Measurements from ENCODE around the gene PEMT.
"Not testable (repeated sequence)": the region's sequence is repeated elsewhere in the genome, so short reads cannot be mapped to it uniquely, and the experiment has no call there.

Gene PEMT

DNA sequence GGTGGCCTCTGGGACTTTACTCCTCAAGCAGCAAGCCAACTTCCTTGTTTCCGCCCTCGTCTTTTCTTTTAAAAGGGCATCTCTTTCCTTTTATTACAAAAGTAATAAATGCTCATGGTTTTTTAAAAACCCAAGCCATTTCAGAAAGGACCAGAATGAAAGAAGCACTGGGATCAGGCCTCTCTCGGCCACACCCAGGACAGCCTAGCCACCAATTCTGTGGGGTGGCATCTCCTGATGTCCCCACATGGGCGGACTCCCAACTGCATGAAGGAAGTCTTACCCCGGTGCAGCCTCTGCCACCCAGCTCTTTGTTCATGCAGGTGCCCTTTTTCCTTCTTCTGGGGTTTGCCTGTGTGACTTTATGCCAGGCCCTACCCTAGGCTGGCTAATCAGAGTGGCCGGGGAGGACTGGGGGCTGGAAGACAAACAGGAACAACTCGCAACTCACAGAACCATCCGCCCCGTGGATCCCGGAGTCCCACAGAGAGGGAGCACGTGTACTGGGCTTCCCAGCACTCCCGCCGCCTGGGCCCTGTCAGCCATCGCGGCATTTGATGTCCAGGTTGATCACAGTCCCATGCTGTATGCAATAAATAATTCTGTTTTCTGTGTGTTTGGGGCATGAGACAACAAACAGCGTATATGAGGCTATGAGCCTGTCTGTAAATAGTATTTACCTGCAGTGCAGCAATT is 92.8 kb downstream of the PEMT start:
- DNase-seq, result no peak

DNA sequence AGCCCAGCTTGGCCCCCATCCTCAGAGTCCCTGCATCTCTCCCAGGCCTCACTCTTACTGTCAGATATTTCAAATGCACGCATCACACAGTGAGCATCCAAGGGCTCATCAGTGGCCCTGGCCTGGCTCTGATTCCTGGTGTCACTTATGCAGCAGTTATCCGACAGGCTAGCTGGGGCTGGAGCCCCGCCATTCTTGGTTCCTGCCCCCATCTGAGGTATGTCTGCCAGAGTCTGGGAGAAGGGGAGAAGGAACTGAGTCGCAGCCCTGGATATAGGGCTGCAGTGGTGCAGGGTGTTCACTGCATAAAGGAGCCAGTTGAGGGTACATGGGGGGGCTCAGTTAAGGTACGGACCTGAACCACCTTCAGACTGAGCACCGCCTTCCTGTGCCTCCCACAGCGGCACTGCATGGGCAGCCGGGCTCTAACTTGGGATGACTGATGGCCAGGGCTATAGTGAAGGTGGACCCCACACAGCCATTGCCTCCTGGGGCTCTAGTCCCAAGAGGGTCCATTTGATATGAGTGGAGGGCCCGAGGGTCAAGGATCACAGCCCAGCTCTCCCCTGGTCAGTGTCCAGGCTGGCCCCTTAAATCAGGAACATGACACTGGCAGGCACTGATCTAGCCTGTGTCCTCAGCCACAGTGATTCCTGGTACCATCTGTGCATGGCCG is 93.5 kb downstream of the PEMT start:
- no peak for DNase-seq

DNA sequence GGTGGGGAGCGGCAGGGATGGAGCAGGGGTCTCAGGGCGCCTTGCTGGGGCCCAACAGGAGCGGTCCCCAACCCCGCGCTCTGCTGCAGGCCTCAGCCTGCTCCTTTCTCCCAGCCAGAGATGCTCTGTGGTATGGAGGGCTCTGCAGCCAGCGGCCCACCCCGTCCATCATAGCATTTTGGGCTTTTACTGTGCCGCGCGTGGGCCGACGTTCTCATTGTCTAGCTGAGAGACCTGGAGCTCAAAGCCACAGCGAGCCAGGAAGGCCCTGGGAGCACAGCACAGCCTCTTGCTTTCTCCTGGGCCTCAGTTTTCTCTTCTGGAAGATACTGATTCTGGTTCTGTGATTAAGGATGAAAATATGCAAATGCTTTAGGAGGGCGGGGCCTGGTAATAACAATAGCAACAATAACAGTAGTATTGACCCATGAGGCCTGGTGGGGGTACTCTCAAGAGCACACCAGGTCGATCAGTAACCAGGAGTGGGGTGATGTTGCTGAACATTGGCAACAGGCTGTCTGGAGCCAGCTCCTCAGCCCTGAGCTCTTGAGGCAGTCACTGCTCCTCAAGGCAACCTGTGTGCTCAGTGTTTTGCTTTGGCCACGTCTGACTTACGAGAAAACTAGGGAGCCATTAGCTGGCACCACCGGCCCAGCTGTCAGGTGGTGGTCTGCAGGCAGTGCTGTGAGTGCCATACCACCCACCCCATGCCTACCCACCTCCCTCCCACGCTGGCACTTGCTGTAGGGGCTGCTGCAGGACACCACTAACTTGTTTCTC is 94.3 kb downstream of the PEMT start:
- DNase-seq, result no peak

DNA sequence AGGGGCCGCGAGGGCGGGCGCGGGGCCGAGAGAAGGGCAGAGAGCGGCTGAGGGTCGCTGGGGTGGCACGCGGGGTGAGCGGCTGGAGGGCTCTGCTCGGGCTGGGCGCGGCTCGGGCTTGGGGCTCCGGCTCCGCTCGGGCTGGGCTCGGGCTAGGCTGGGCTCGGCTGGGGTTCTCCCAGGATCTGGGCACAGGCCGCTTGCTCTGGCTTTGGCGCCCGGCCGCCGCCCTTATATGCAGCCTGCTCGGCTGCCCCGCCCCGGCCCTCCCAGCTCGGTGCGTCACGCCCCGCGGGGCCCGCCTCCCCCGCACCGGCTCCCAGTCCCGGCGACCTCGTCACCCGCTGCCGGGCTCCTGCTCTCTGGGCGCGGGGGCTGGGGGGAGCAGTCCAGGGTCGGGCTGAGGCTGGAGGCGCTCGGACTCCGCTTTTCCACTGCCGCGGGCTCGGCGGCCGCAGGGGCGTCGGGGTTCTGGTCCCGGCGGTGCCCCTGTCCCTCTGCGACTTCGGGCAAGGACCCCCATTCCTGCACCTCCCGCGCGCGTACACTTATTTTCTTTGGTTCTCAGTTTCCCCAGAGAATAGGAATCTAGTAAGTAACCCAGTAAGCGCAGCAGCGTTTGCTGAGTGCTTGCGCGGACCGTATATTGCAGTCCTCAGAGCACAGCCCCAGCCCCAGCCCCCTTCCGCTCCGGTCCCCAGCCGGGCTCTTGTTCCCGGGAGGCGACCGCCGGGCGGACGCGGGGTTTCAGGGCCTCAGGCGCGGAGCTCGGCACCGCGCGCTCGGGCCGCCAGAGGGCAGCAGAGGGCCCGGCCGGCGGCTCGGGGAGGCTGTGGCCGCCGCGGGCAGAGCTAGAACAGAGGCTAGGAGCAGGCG is 95.1 kb downstream of the PEMT start, which contains the start of gene RASD1:
TSS of gene RASD1 (minus strand) at position 207 of the 876 bp plus-strand sequence. CDS start 214 bp downstream, outside the sequence.
- no peak for DNase-seq

DNA sequence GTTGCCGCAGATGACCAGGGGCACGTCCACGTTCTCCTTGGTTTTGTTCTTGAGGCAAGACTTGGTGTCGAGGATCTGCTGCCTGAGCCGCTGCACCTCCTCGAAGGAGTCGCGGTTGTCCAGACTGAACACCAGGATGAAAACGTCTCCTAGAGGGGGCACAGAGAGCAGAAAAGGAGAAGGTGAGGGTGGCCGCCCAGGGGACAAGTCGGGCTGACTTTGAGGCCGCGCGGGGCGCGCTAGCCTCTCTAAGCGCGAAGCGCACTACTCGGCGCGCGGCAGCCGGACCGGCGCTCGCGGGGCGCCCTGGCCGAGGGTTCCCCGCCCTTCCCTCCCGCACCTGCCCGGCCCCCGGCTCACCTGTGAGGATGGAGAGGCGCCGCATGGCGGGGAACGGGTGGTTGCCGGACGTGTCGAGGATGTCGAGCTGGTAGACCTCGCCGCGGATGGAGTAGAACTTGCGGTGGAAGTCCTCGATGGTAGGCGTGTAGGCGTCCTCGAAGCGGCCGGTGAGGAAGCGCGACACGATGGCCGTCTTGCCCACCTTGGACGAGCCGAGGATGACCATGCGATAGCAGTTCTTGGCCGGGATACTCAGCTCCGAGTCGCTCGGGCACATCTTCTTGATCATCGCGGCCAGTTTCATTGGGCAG is 95.8 kb downstream of the PEMT start:
- no peak for DNase-seq

DNA sequence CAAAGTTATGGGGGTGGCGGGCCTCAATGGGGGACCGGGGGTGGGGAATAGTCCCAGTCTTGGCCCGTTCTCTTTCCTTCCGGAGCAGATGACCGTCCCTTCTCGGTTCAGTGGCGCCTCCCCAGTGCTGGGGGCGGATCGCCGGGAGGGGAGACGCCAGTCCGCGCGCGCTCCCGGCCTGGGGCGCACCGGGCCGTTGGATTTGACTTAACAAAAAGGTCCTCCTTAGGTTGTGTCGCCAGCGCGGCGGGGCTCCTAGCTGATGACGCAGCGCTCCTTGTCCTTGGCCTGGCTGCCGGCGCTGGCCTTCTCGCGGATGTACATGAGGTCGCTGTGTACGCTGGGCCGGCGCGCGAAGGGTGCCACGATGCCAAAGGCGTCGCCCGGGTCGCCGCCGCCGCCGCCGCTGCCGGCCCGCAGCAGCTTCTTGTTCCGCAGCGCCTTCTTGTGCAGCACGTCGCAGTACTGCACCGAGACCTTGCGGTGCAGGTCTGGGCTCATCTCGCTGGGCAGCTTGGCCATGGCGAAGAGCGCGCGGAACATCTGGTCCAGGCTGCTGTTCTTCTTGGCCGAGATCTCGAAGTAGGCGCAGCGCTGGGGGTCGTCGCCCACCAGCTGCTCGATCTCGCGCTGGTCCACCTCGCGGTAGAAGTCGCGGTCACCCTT is 96.5 kb downstream of the PEMT start:
- no peak for DNase-seq

DNA sequence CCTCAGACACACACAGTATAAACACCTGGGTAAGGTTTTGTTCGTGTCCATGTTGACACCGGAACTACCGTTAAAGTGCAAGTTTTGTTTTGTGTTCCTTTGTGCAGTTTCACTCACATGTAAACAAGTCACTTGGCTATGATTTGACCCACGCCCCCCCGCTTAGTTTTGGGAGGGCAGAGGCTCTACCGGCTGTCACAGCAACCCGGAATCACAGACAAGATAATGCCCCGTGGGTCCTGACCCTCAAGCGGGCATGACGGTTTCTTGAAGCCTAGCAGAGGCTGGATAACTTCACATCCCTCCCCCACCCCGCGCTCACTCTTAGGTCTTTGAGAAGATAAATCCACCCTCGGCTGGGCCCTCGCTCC is 97.0 kb downstream of the PEMT start:
- no peak for DNase-seq

DNA sequence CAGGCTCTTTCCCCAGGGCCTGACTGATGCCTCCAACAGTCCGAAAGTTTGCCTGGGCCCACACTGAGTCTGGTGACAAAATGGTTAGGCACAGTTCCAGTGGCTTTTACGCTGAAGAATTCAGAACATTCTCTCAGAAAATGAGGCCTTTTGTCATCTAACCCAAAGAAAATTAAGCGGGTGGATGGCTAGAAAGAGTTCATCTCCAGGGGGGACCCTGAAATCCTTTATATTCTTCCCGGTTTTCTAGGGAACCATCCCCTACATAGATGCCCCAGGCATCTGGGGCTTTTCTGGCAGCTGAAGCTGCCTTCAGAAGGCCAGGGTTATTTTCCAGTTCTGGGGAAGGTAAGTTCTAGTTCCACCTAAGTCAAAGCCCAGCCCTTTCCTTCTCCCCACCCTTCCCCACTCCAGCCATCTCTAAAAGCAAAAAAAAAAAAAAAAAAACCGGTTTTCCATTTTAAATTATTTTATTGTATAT is 97.5 kb downstream of the PEMT start:
- DNase-seq, result no peak

DNA sequence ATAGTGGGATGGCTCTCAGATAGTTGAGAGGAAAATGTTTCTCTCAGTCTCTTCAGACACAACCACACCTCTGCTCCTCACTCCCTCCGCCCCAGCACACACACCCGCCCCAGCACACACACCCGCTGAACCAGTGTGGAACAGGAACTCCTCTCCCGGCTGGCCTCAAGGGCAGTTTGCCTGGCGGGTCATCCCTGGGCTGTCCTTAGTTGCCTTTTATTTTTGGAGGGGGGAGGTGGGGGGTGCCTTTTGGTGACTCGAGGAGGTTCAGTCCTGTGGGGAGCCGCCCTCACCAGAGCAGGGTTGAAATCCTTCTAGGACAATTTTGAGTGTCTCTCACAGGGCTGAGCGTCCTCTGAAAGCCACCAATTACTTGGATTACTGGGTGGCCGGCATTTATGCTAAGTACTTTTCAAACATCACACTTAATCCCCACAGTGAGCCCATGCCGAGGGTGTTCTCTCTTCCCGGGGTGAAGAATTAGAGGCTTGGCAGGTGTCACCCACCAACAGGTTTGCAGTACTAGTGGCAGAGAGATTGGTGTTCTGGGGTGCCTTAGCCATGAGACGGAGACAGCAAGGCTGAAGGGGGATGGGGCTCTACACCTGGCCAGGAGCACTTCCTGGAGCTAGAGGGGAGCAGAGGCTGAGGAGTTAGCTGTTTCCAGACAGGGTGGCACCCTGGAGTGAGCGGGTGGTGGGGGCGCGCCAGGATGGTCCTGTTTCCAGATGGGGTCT is 98.1 kb downstream of the PEMT start:
- DNase-seq, result no peak

DNA sequence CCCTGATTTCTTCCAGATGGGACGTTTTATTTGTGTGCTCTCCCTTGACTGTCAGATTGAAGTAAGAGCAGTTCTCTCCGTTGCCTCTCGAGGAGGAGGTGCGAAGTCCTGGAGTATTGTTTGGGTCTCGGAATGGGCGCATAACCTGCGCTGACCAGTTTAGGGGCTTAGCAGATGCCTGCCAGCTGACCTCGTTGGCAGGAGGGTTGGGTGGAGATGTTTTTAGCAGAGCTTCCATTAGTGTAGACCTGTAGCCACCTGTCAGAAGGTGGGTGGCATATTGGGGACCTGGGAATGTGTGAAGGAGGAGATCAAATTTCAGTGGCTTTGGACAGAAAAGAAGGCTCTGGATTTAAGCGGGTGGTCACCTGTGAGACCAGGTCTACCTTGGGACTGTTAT is 98.9 kb downstream of the PEMT start:
- DNase-seq, result no peak

DNA sequence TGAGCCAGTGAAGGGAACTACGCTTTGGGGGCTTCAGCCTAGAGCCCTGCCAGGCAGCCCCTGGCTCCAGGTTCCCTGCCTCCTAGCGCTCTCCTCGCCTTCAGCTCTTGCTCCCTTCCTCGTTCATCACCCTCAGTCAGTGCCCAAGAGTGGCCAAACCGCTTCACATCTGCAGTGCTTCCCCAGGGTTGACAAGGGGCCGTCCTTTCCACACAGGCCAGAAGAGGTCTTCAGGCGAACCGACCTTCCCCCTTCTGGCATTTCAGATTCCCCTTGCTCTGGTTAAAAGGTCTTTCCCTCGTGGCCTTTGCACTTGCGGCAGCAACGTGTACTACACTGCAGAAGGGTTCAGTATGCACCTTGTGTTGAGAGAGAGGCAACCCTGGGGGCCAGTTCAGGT is 99.4 kb downstream of the PEMT start:
- no peak for DNase-seq

DNA sequence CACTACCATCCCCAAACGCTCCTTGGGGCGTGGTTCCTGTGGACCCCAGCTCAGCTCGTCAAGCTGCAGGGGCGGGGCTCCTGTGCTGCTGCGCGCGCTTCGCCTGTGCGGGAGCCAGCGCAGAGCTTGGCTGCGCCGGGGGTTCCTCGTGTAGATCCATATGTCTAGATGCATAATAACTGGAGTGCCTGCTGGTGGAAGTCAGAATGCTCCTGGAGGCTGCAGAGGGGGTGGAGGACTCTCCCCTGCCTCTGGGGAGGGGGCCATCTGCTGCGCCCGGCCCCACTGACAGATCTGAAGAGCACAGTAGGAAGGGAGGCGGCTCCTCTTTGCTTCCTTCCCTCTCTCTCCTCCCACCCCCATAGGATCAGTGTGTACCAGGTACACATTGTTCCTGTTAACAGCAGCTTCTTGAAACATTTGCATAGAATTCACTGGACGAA is 99.9 kb downstream of the PEMT start:
- DNase-seq, result no peak

DNA sequence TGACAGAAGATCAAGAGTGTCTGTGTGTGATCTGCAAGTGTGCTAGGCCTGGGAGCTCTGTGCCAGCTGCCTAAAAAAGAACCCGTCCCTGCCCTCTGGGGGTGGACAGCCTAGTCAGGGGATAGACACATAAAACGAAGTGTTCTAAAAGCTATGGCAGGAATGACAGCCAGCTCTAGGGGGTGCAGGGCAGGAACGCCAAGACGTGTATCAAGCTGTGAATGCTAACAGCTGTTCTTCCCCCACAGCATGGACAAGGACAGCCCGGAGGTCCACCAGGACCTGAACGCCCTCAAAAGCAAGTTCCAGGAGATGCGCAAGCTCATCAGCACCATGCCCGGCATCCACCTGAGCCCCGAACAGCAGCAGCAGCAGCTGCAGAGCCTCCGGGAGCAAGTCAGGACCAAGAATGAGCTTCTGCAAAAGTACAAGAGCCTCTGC is 100.5 kb downstream of the PEMT start:
- no peak for DNase-seq

DNA sequence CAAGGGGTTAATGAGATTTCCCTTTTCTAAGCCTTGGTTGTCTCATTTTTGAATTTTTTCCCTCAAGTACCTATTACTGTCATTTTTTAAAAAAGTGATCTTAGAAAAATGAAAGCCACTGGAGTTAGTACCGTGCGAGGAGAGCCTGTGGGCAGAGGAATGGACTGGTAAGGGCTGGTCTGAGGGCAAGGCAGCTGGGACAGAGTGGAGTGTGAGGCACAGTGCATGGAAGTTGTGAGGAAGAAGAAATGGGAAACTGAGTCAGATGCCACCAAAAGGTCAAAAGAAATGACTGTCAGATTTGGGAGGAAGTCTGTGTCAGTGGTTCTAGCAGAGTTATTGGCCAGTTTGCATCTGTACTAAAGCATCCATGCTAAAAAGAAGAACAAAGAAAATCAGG is 103.5 kb downstream of the PEMT start:
- no peak for DNase-seq

DNA sequence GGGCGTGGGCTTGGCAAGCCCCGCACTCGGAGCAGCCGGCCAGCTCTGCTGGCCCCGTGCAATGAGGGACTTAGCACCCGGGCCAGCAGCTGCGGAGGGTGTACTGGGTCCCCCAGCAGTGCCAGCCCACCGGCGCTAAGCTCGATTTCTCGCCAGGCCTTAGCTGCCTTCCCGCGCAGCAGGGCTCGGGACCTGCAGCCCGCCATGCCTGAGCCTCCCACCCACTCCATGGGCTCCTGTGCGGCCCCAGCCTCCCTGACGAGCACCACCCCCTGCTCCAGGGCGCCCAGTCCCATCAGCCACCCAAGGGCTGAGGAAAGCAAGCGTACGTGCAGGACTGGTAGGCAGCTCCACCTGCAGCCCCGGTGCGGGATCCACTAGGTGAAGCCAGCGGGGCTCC is 105.1 kb downstream of the PEMT start:
- not testable (repeated sequence) for DNase-seq

DNA sequence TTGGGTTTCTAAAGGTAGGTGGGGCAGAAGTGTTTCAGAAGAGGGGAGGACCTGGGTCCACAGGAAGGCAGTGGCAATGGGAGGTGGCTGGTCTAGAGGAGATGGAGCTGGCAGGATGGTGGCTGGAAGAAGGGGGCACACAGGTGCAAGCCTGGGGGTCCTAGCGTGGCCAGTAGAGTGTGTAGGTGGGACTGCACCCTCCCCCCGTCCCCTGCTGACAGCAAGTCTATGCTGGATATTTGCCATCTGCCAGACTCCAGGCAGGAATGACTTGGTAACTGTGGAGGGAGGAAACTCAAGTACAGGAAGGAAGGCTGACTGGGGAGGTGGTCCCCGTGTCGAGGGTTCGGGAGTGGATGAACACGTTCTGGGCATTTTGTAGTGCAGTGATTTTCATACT is 106.1 kb downstream of the PEMT start:
- no peak for DNase-seq

DNA sequence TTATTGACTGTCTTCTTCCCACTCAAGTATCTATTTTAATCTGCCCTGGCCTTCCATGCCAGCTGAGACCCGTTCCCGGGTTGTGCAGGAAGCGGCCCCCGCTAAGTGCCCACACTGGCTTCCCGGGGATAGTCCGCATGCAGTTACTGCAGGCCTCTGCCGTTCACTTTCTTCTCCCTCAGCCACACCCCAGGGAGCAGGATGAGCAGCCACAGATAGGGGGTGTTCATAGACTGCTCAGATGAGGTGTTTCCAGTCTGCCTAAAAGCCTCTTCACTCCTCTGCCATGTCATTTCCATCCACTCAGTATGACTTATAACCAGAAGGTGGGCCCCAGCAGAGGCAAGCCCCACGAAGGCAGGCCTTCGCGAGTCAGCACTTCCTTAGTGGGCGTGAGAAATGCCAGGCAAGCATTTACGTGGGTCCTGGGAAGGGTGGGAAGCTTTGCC is 107.0 kb downstream of the PEMT start:
- no peak for DNase-seq

DNA sequence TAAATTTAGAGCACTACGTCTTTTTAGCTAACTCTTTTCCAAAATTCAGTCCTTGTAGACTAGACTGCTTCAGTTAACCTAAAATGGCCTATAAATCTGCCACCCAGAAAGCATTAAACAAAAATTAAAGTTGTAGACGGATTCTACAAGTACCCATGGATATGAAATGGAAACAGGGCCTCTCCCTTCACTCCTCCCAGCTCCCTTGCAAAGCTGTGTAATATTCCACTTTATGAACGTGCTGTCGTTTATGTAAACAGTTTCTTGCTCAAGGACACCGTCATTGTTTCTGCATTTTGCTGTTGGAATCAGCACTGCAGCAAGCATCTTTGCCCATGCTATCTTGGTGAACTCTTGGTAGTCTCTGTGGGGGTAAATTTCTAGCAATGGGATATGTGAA is 109.6 kb downstream of the PEMT start:
- DNase-seq, result no peak

DNA sequence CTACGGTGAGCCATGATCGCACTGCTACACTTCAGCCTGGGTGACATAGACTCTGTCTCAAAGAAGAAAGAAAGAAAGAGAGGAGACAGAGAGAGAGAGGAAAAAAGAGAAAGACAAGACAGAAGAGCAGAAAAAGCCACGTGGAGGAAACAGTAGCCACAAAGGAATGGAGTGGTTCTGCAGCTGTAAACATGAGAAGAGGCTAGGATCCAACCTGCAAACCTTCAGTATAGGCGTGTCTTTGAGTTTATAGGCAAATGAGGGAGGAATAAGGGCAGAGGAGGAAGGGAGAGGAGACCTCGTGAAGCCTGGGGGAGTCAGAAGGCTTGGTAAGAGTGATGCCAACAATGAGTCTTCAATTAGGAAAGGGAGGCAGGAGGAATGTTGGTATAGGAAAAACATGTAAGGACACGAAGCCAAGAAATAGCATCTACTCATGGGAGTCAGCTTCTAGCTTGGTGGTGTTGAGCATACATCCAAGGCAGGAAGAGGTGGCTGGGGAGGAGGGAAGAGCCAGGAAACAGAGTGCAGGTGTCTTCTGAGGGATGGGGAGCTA is 110.8 kb downstream of the PEMT start:
- DNase-seq, result no peak

DNA sequence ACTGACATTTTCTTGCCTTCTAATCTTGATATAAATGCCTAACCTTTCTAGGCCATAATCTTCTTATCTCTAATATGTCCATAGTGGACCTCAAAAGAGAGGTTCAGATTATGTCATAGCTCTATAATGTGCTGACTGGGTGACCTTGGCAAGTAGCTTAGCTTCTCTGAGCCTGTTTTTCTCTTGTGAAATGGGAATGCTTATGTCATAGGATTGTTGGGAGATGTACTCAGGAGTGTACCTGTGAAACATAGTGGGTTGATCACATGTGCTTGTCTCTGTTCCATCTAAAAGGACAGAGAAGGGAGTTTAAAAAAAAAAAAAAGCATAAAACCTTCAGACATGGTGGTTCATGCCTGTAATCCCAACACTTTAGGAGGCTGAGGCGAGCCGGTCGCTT is 112.3 kb downstream of the PEMT start:
- DNase-seq, result no peak

Data from NCI-H2107 (cell line).